Astrocyte (in vitro differentiated cells and primary cell): Measurements from ENCODE around the gene SUN5.

Experiments used
- EZH2 ChIP-seq: IDR thresholded peaks from 2 replicates; pipeline ENCODE4 v1.6.1; 2012; ENCODE audit warnings: mild to moderate bottlenecking, low read length, inconsistent platforms; ENCODE audit not compliant: insufficient read depth
- TF ChIP-seq, protein P1 (sequence below): IDR thresholded peaks from 2 replicates; pipeline ENCODE4 v1.5.1; 2011; ENCODE audit warnings: low read depth, mild to moderate bottlenecking, inconsistent platforms, low read length, moderate library complexity; ENCODE audit not compliant: insufficient read depth

GRCh38 chr20:32964575-32964974 lies 39.7 kb downstream of the SUN5 start:
- TF ChIP-seq, protein P1, sequence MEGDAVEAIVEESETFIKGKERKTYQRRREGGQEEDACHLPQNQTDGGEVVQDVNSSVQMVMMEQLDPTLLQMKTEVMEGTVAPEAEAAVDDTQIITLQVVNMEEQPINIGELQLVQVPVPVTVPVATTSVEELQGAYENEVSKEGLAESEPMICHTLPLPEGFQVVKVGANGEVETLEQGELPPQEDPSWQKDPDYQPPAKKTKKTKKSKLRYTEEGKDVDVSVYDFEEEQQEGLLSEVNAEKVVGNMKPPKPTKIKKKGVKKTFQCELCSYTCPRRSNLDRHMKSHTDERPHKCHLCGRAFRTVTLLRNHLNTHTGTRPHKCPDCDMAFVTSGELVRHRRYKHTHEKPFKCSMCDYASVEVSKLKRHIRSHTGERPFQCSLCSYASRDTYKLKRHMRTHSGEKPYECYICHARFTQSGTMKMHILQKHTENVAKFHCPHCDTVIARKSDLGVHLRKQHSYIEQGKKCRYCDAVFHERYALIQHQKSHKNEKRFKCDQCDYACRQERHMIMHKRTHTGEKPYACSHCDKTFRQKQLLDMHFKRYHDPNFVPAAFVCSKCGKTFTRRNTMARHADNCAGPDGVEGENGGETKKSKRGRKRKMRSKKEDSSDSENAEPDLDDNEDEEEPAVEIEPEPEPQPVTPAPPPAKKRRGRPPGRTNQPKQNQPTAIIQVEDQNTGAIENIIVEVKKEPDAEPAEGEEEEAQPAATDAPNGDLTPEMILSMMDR, result no peak
- no peak for TF ChIP-seq EZH2
